Endothelial cell of umbilical vein (primary cell): Measurements from ENCODE around the gene CRY2. TPM values are rescaled to one million over a fixed set of nuclear protein-coding genes. Genes with fewer than 3 reads are reported as not detected.

Source experiments
- BruUV-seq: library from RNA; stranded (reverse); fragments of 400-500 nt; replicated peaks from 2 replicates; lab custom pipeline; 2021; lab: Mats Ljungman, UMichigan
- CTCF ChIA-PET: fragments of 300-600, 350-600 bp; sonication (Branson Sonifier 250); formaldehyde crosslinking; loops from one replicate; lab custom pipeline; 2021; ENCODE audit warnings: antibody characterized with exemption, inconsistent platforms; lab: Charles Lee
- POLR2A ChIA-PET: fragments of 300-600, 350-600 bp; sonication (Branson Sonifier 250); formaldehyde crosslinking; loops from one replicate; lab custom pipeline; 2021; ENCODE audit warnings: antibody characterized with exemption, inconsistent platforms; lab: Charles Lee
- DNase-seq: peaks from one replicate; pipeline ENCODE4 v3.0.0-alpha.2; 2011; ENCODE audit warnings: low read depth, low spot score
- FAIRE-seq: peaks from 2 replicates; lab custom pipeline; 2011; peaks lifted over from hg19 to GRCh38; lab: Jason Lieb, UNC
- H2AFZ ChIP-seq: 2 replicates; pipeline ENCODE4 v1.6.0; 2012; ENCODE audit warnings: low read depth, low read length, control low read depth, inconsistent platforms
- H3K27ac ChIP-seq: 2 replicates; pipeline ENCODE4 v1.5.1; 2011; ENCODE audit warnings: low read depth, mild to moderate bottlenecking, control low read depth, low read length, moderate library complexity; ENCODE audit not compliant: insufficient read depth
- H3K27me3 ChIP-seq, 2 experiments: 2 replicates each; pipeline versions ENCODE4 v1.6.0 to v1.6.1; 2011; ENCODE audit warnings: low read length in 2 of 2, mixed read lengths in 1 of 2; ENCODE audit not compliant: control insufficient read depth in 2 of 2, insufficient read depth in 2 of 2
- H3K36me3 ChIP-seq, 2 experiments: 2 replicates in 1 of 2; 3 replicates in 1 of 2; pipeline ENCODE4 v1.5.1; 2011; ENCODE audit warnings: low read length in 2 of 2, mild to moderate bottlenecking in 1 of 2, moderate library complexity in 1 of 2; ENCODE audit not compliant: control insufficient read depth in 2 of 2, insufficient read depth in 2 of 2; ENCODE audit errors: extremely low read depth in 1 of 2
- H3K4me1 ChIP-seq: 3 replicates; pipeline ENCODE4 v1.5.1; 2011; ENCODE audit warnings: mild to moderate bottlenecking, low read length; ENCODE audit not compliant: control insufficient read depth, insufficient read depth; ENCODE audit errors: extremely low read depth
- H3K4me2 ChIP-seq: 2 replicates; pipeline ENCODE4 v1.6.1; 2011; ENCODE audit warnings: low read length, control low read depth, mixed read lengths; ENCODE audit not compliant: insufficient read depth
- H3K4me3 ChIP-seq, 3 experiments: fragments of 200-600 bp in 1 of 3; sonication (generic), shearing (Covaris generic) in 1 of 3; replicated peaks in 1 of 3; 2 replicates each; pipeline ENCODE4 v1.5.1; 2011 to 2016; ENCODE audit warnings: control low read depth in 3 of 3, low read length in 3 of 3, mild to moderate bottlenecking in 2 of 3, inconsistent platforms in 1 of 3, low read depth in 1 of 3, moderate library complexity in 1 of 3; ENCODE audit not compliant: insufficient read depth in 1 of 3
- H3K79me2 ChIP-seq: 2 replicates; pipeline ENCODE4 v1.6.0; 2012; ENCODE audit warnings: low read length, inconsistent platforms; ENCODE audit not compliant: control insufficient read depth, insufficient read depth
- H3K9ac ChIP-seq: replicated peaks from 2 replicates; pipeline ENCODE3; 2011; ENCODE audit warnings: low read length, control low read depth; ENCODE audit not compliant: insufficient read depth; ENCODE audit errors: extremely low read depth
- H3K9me1 ChIP-seq: replicated peaks from 3 replicates; pipeline ENCODE4 v1.6.0; 2011; ENCODE audit warnings: mild to moderate bottlenecking, low read length; ENCODE audit not compliant: control insufficient read depth, insufficient read depth; ENCODE audit errors: extremely low read depth
- H3K9me3 ChIP-seq: replicated peaks from 2 replicates; pipeline ENCODE4 v1.5.1; 2012; ENCODE audit warnings: low read length, inconsistent platforms; ENCODE audit not compliant: control insufficient read depth, insufficient read depth
- H4K20me1 ChIP-seq: replicated peaks from 2 replicates; pipeline ENCODE3; 2011; ENCODE audit warnings: mild to moderate bottlenecking, low read length; ENCODE audit not compliant: control insufficient read depth, insufficient read depth; ENCODE audit errors: extremely low read depth
- CTCF ChIP-seq, 2 donors: IDR thresholded peaks; 1 replicate in 1 of 2; 2 replicates in 1 of 2; pipeline ENCODE4 v1.5.1; 2011; ENCODE audit warnings: low read length in 2 of 2, mild to moderate bottlenecking in 2 of 2, moderate library complexity in 2 of 2, control low read depth in 1 of 2, inconsistent platforms in 1 of 2, low read depth in 1 of 2; ENCODE audit not compliant: insufficient read depth in 1 of 2; ENCODE audit errors: extremely low read depth in 1 of 2
- EZH2 ChIP-seq: IDR thresholded peaks from 2 replicates; pipeline ENCODE4 v1.6.1; 2012; ENCODE audit warnings: borderline replicate concordance, low read depth, mild to moderate bottlenecking, moderate library complexity, low read length, inconsistent platforms; ENCODE audit not compliant: severe bottlenecking
- FOS ChIP-seq: IDR thresholded peaks from 2 replicates; pipeline ENCODE4 v1.6.1; 2011; ENCODE audit warnings: mild to moderate bottlenecking, low read length, moderate library complexity, borderline replicate concordance; ENCODE audit not compliant: insufficient read depth
- GATA2 ChIP-seq: IDR thresholded peaks from 2 replicates; pipeline ENCODE4 v1.7.0; 2011; ENCODE audit warnings: low read depth, mild to moderate bottlenecking, moderate library complexity, mixed read lengths, low read length; ENCODE audit not compliant: insufficient read length, insufficient read depth
- JUN ChIP-seq: IDR thresholded peaks from 2 replicates; pipeline ENCODE4 v1.6.1; 2011; ENCODE audit warnings: borderline replicate concordance, low read depth; ENCODE audit not compliant: insufficient read length, insufficient read depth
- MAX ChIP-seq: IDR thresholded peaks from 2 replicates; pipeline ENCODE4 v1.6.1; 2011; ENCODE audit not compliant: insufficient read depth, insufficient read length
- MYC ChIP-seq: IDR thresholded peaks from one replicate; pipeline ENCODE4 v1.6.1; 2011; ENCODE audit warnings: mild to moderate bottlenecking, low read depth, low read length
- POLR2A ChIP-seq: IDR thresholded peaks from 2 replicates; pipeline ENCODE4 v1.6.1; 2012; ENCODE audit warnings: low read depth, mild to moderate bottlenecking, control low read depth, low read length
- POLR2AphosphoS5 ChIP-seq: IDR thresholded peaks from 2 replicates; pipeline ENCODE4 v1.6.1; 2012; ENCODE audit warnings: low read depth, mild to moderate bottlenecking, control low read depth, low read length, moderate library complexity; ENCODE audit not compliant: insufficient read depth
- dilution Hi-C: fragments of 300-500 bp; cut with MboI; formaldehyde crosslinking; loops from one replicate; pipeline ENCODE4 v1.15.0; 2019; ENCODE audit warnings: low sequenced_read_pairs; ENCODE audit not compliant: extremely low pct_ligation_motif_present
- intact Hi-C: fragments of 100-400 bp; cut with micrococcal nuclease; formaldehyde crosslinking; loops from one replicate; pipeline ENCODE4 v1.10.0; 2022
- polyA plus RNA-seq, 4 experiments: library from polyadenylated mRNA; depleted of rRNA in 3 of 4; stranded (reverse) in 3 of 4; unstranded in 1 of 4; fragments of >200 nt; gene quantifications; 2 replicates each; pipeline versions ENCODE4 v1.2.1 to v1.2.3, GENCODE V29; 2011 to 2012; ENCODE audit warnings: missing spikeins in 1 of 4
- total RNA-seq: library from RNA; stranded (reverse); gene quantifications from 2 replicates; pipeline ENCODE4 v1.2.3, GENCODE V29; 2021

Gene CRY2
- total and polyA plus RNA-seq, 2 donors (not counting 3 experiments of a cell fraction or from before 2014, with no cell fraction given), result 7.7 to 11.7 TPM

DNA sequence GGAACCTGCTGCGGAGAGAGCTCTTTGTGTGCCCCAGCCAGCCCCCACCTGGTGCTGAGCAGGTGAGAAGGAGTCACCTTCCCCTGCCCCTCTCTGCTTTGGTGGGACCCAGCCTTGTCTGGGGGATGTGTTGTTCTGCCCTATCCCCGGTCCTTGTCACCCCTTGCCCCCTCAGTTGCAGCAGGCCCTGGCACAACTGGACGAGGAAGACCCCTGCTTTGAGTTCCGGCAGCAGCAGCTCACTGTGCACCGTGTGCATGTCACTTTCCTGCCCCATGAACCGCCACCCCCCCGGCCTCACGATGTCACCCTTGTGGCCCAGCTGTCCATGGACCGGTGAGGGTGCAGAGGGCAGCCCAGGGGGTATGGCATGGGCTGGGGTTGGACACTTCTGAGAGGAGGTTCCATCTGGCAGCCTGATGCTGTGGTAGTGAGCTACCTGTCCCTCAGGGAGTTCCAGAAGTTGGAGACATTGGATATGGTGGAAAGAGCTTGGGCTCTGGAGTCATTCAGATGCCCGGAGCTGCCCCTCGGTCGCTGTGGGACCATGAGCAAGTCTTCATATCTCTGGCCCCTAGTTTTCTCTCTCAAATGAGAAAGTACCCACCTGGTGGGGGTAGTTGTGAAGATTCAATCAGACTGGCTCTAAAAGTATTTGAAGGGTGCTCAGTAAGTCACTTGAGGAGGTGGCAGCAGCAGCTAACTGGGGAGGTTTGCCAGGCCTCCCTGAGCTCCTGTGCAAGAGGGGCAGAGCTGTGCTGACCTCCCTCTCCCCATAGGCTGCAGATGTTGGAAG, 79.5 kb downstream of the CRY2 start:
- Histone ChIP-seq H3K79me2 (no peaks in the 10 kb centered on the region), H3K9ac (no peak overlapping the region), H3K4me2 (no peak overlapping the region), H4K20me1 (no peaks in the 10 kb centered on the region), H3K27ac (no peak overlapping the region), H2AFZ (no peak overlapping the region), H3K36me3 (peaks cover 0 to 2% of the 10 kb centered on the region in 2 experiments), H3K4me1 (no peaks in the 10 kb centered on the region), H3K27me3 (peaks cover 10 to 25% of the 10 kb centered on the region in 2 experiments), H3K9me3 (no peaks in the 10 kb centered on the region), H3K9me1 (no peaks in the 10 kb centered on the region), H3K4me3 (no peak overlapping the region)
- dilution Hi-C loops, result no loop called here
- FAIRE-seq (no peak), DNase-seq (no peak)
- ChIA-PET POLR2A (no interaction called here), CTCF (interaction anchor here (0.6 to 2.6 kb wide), 2 partner anchors 39 to 80 kb away, joined by 3 to 8 read pairs; no protein-coding TSS in a partner anchor)
- TF ChIP-seq JUN, result no peak
- no peak for TF ChIP-seq FOS
- no peak for TF ChIP-seq EZH2
- no peak for TF ChIP-seq MAX
- no peak for TF ChIP-seq CTCF (IDR thresholded peaks at IDR 0.05; ENCODE audit: extremely low read depth in 1 of 2, insufficient read depth in 1 of 2, low read depth in 1 of 2, low read length in 2 of 2)
- TF ChIP-seq POLR2A, result no peak
- no peak for TF ChIP-seq GATA2
- TF ChIP-seq MYC, result no peak
- TF ChIP-seq POLR2AphosphoS5, result no peak
- intact Hi-C loops, result no loop called here
- no TSS peak for BruUV-seq
